ENCODE data around the gene HDAC9. TPM values are rescaled to one million over a fixed set of nuclear protein-coding genes. Genes with fewer than 3 reads are reported as not detected.

HDAC9 gene
- polyA plus RNA-seq, 3 donors = 41.7 to 51.2 (median 44.2) TPM

- peaks cover 9 to 10% of the 10 kb centered on the region in 2 donors for H3K4me1 ChIP-seq (ENCODE audit: control insufficient read depth in 1 of 2, insufficient read depth in 2 of 2, low read length in 2 of 2)
- no peaks in the 10 kb centered on the region for H3K27me3 ChIP-seq (ENCODE audit: control insufficient read depth in 2 of 2, insufficient read depth in 2 of 2, low read length in 2 of 2)
- peaks cover 5% of the 10 kb centered on the region for H3K4me1 Mint-ChIP-seq
- no peak overlapping the region for H3K27ac ChIP-seq (ENCODE audit: low read depth in 1 of 2, low read length in 2 of 2)
- H3K9ac ChIP-seq (ENCODE audit: insufficient read depth, low read length, poor library complexity, severe bottlenecking) = no peak overlapping the region
- H3K36me3 ChIP-seq (replicated peaks in 1 of 2; ENCODE audit: control insufficient read depth in 1 of 2, insufficient read depth in 2 of 2, low read length in 2 of 2) = peaks cover 10 to 52% of the 10 kb centered on the region in 2 donors
- peak in 1 of 3 donors; percentile 11 for DNase-seq
- H3K4me3 ChIP-seq (replicated peaks in 1 of 3; ENCODE audit: low read depth in 2 of 3, low read length in 3 of 3) = no peak overlapping the region
- H3K9me3 ChIP-seq (replicated peaks in 1 of 2; ENCODE audit: control insufficient read depth in 1 of 2, insufficient read depth in 1 of 2, low read length in 2 of 2) = no peaks in the 10 kb centered on the region
- H3K79me2 ChIP-seq (ENCODE audit: insufficient read depth, low read length) = no peaks in the 10 kb centered on the region
- WGBS (ENCODE audit: insufficient coverage) = no CpG with 5 or more reads among the region's 1 CpG
- H2AFZ ChIP-seq (ENCODE audit: insufficient read depth, low read depth, low read length, poor library complexity, severe bottlenecking) = no peak overlapping the region
- H3K9me3 Mint-ChIP-seq = no peaks in the 10 kb centered on the region
- peaks cover 17 to 20% of the 10 kb centered on the region in 2 donors for H3K36me3 Mint-ChIP-seq
- intact Hi-C loops (cut with micrococcal nuclease) = no loop called here
- peaks cover 0 to 1% (median 0%) of the 10 kb centered on the region in 3 donors for H3K27me3 Mint-ChIP-seq (ENCODE audit: low read depth in 3 of 3)
- no peak overlapping the region for H3K27ac Mint-ChIP-seq
- H4K20me1 ChIP-seq (ENCODE audit: insufficient read depth, low read length) = no peaks in the 10 kb centered on the region
- TF ChIP-seq CTCF (IDR thresholded peaks at IDR 0.05) = no peak
- no peak overlapping the region for H3K4me3 Mint-ChIP-seq
- H3K4me2 ChIP-seq (replicated peaks; ENCODE audit: extremely low read depth, low read length, poor library complexity, severe bottlenecking) = no peak overlapping the region
Observed at GRCh38 chr7:18667466-18667865, 171.9 kb downstream of the HDAC9 start.

GRCh38 chr7:18671176-18671575 is 175.6 kb downstream of the HDAC9 start:
- H3K27me3 Mint-ChIP-seq (ENCODE audit: low read depth in 3 of 3) = peaks cover 0 to 1% (median 0%) of the 10 kb centered on the region in 3 donors
- H3K4me3 ChIP-seq (replicated peaks in 1 of 3; ENCODE audit: low read depth in 2 of 3, low read length in 3 of 3) = no peak overlapping the region
- peaks cover 14 to 55% of the 10 kb centered on the region in 2 donors for H3K36me3 ChIP-seq (replicated peaks in 1 of 2; ENCODE audit: control insufficient read depth in 1 of 2, insufficient read depth in 2 of 2, low read length in 2 of 2)
- no peaks in the 10 kb centered on the region for H3K9me3 ChIP-seq (replicated peaks in 1 of 2; ENCODE audit: control insufficient read depth in 1 of 2, insufficient read depth in 1 of 2, low read length in 2 of 2)
- peaks cover 24 to 32% of the 10 kb centered on the region in 2 donors for H3K36me3 Mint-ChIP-seq
- no peak overlapping the region for H3K9ac ChIP-seq (ENCODE audit: insufficient read depth, low read length, poor library complexity, severe bottlenecking)
- H3K27ac Mint-ChIP-seq = peak overlapping the region in 1 of 7 donors; percentile 40
- H4K20me1 ChIP-seq (ENCODE audit: insufficient read depth, low read length) = no peaks in the 10 kb centered on the region
- no peaks in the 10 kb centered on the region for H3K27me3 ChIP-seq (ENCODE audit: control insufficient read depth in 2 of 2, insufficient read depth in 2 of 2, low read length in 2 of 2)
- TF ChIP-seq CTCF (IDR thresholded peaks at IDR 0.05) = no peak
- H2AFZ ChIP-seq (ENCODE audit: insufficient read depth, low read depth, low read length, poor library complexity, severe bottlenecking) = no peak overlapping the region
- no peaks in the 10 kb centered on the region for H3K9me3 Mint-ChIP-seq
- H3K4me2 ChIP-seq (replicated peaks; ENCODE audit: extremely low read depth, low read length, poor library complexity, severe bottlenecking) = no peak overlapping the region
- no peaks in the 10 kb centered on the region for H3K79me2 ChIP-seq (ENCODE audit: insufficient read depth, low read length)
- no peaks in the 10 kb centered on the region for H3K4me1 ChIP-seq (ENCODE audit: control insufficient read depth in 1 of 2, insufficient read depth in 2 of 2, low read length in 2 of 2)
- H3K4me1 Mint-ChIP-seq = no peaks in the 10 kb centered on the region
- no peak for DNase-seq
- H3K4me3 Mint-ChIP-seq = no peak overlapping the region
- no peak overlapping the region for H3K27ac ChIP-seq (ENCODE audit: low read depth in 1 of 2, low read length in 2 of 2)
- 63% methylated on average over 3 of the region's 5 CpGs for WGBS (ENCODE audit: insufficient coverage)
- intact Hi-C loops (cut with micrococcal nuclease) = no loop called here
